Kidney (tissue), 14 donors: Measurements from ENCODE around the gene RBPJ. TPM values are rescaled to one million over a fixed set of nuclear protein-coding genes. Genes with fewer than 3 reads are reported as not detected.

Experiments
- DNase-seq, 5 donors: peaks; one replicate each; pipeline ENCODE4 v3.0.0-alpha.2; 2013 to 2020
- FAIRE-seq: peaks from 2 replicates; lab custom pipeline; 2012; peaks lifted over from hg19 to GRCh38; lab: Jason Lieb, UNC
- H3K27ac ChIP-seq, 2 donors: one replicate each; pipeline ENCODE4 v1.7.0; 2013; ENCODE audit warnings: low read depth in 2 of 2, low read length in 2 of 2, inconsistent platforms in 1 of 2
- H3K27me3 ChIP-seq: one replicate; pipeline ENCODE4 v1.7.1; 2013; ENCODE audit warnings: low read length, inconsistent platforms; ENCODE audit not compliant: control insufficient read depth, insufficient read depth
- H3K36me3 ChIP-seq, 3 donors: one replicate each; pipeline versions ENCODE4 v1.7.0 to v1.7.1; 2013; ENCODE audit warnings: low read length in 3 of 3, control low read depth in 1 of 3, inconsistent platforms in 1 of 3; ENCODE audit not compliant: insufficient read depth in 3 of 3, control insufficient read depth in 2 of 3
- H3K4me1 ChIP-seq, 3 donors: one replicate each; pipeline versions ENCODE4 v1.7.0 to v1.7.1; 2013; ENCODE audit warnings: low read length in 3 of 3, inconsistent platforms in 1 of 3, low read depth in 1 of 3; ENCODE audit not compliant: control insufficient read depth in 2 of 3, insufficient read depth in 2 of 3
- H3K4me3 ChIP-seq, 3 donors: one replicate each; pipeline versions ENCODE4 v1.7.0 to v1.8.1; 2013; ENCODE audit warnings: low read length in 3 of 3, control low read depth in 1 of 3, inconsistent platforms in 1 of 3
- H3K9ac ChIP-seq, 3 donors: one replicate each; pipeline versions ENCODE4 v1.7.0 to v1.7.1; 2013; ENCODE audit warnings: low read length in 3 of 3, control low read depth in 1 of 3, inconsistent platforms in 1 of 3
- H3K9me3 ChIP-seq, 3 donors: one replicate each; pipeline versions ENCODE4 v1.7.0 to v1.7.1; 2013; ENCODE audit warnings: low read length in 3 of 3, control low read depth in 1 of 3, inconsistent platforms in 1 of 3; ENCODE audit not compliant: control insufficient read depth in 2 of 3, insufficient read depth in 1 of 3
- intact Hi-C: fragments of 100-400 bp; cut with DNase I; formaldehyde crosslinking; loops from one replicate; pipeline ENCODE4 v1.11.1; 2022
- polyA plus RNA-seq: library from polyadenylated mRNA; stranded (reverse); fragments of 350-450 nt; fragmentation: Illumina TruSeq; extraction: RNeasy Lipid Tissue Mini Kit (QIAGEN cat#74804); gene quantifications from one replicate; pipeline ENCODE4 v1.2.3, GENCODE V29; 2014; ENCODE audit warnings: low read depth, low replicate concordance; ENCODE audit not compliant: insufficient read depth
- total RNA-seq: library from RNA; stranded (reverse); fragmentation: NEBNext Ultra II Directional; extraction: Animal tissue kit (Norgen Biotek cat#: 25700); gene quantifications from one replicate; pipeline ENCODE4 v1.2.1, GENCODE V29; 2021
- TF ChIP-seq, protein P1 (sequence below): IDR thresholded peaks from 3 replicates; pipeline ENCODE4 v1.5.1; 2012; ENCODE audit warnings: mild to moderate bottlenecking, moderate library complexity, borderline replicate concordance; ENCODE audit not compliant: insufficient read depth; ENCODE audit errors: extremely low read depth
- donor health status: control.
- donor health status: control.
- donor health status: control.
- donor health status: control.
- donor health status: control.
- donor health status: DM: yes; HTN: yes; CAD: no.
- donor health status: Normal renal cell carcinoma (clear cell type).

RBPJ gene
- total and polyA plus RNA-seq, 2 donors from 2014 or later: 28.5 to 77.6 TPM

GRCh38 chr4:26463386-26463785 lies 142.6 kb downstream of the RBPJ start:
- H3K4me1 ChIP-seq: no peaks in the 10 kb centered on the region
- intact Hi-C loops: loop anchor here (10.0 kb wide), 1 partner anchor 551 kb away; no protein-coding TSS in a partner anchor
- no peaks in the 10 kb centered on the region for H3K27me3 ChIP-seq
- TF ChIP-seq, protein P1, sequence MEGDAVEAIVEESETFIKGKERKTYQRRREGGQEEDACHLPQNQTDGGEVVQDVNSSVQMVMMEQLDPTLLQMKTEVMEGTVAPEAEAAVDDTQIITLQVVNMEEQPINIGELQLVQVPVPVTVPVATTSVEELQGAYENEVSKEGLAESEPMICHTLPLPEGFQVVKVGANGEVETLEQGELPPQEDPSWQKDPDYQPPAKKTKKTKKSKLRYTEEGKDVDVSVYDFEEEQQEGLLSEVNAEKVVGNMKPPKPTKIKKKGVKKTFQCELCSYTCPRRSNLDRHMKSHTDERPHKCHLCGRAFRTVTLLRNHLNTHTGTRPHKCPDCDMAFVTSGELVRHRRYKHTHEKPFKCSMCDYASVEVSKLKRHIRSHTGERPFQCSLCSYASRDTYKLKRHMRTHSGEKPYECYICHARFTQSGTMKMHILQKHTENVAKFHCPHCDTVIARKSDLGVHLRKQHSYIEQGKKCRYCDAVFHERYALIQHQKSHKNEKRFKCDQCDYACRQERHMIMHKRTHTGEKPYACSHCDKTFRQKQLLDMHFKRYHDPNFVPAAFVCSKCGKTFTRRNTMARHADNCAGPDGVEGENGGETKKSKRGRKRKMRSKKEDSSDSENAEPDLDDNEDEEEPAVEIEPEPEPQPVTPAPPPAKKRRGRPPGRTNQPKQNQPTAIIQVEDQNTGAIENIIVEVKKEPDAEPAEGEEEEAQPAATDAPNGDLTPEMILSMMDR: no peak
- H3K4me3 ChIP-seq: no peak overlapping the region
- no peaks in the 10 kb centered on the region for H3K9me3 ChIP-seq
- H3K27ac ChIP-seq: no peak overlapping the region
- no peaks in the 10 kb centered on the region for H3K36me3 ChIP-seq
- no peak overlapping the region for H3K9ac ChIP-seq
- FAIRE-seq: no peak
- no peak for DNase-seq

GRCh38 chr4:26464420-26465095 lies 143.7 kb downstream of the RBPJ start:
- Histone ChIP-seq H3K4me3 (no peak overlapping the region), H3K36me3 (no peaks in the 10 kb centered on the region), H3K9ac (no peak overlapping the region), H3K4me1 (no peaks in the 10 kb centered on the region), H3K9me3 (no peaks in the 10 kb centered on the region), H3K27ac (no peak overlapping the region), H3K27me3 (no peaks in the 10 kb centered on the region)
- FAIRE-seq (no peak), DNase-seq (no peak)
- intact Hi-C loops: loop anchor here (10.0 kb wide), 1 partner anchor 550 kb away; no protein-coding TSS in a partner anchor
- TF ChIP-seq, protein P1: no peak

GRCh38 chr4:26466578-26467270 lies 145.9 kb downstream of the RBPJ start:
- Histone ChIP-seq H3K9ac (no peak overlapping the region), H3K36me3 (no peaks in the 10 kb centered on the region), H3K27ac (no peak overlapping the region), H3K4me1 (no peaks in the 10 kb centered on the region), H3K4me3 (no peak overlapping the region), H3K9me3 (no peaks in the 10 kb centered on the region), H3K27me3 (no peaks in the 10 kb centered on the region)
- intact Hi-C loops: loop anchor here (10.0 kb wide), 1 partner anchor 548 kb away; no protein-coding TSS in a partner anchor
- DNase-seq: no peak
- TF ChIP-seq, protein P1: no peak
- no peak for FAIRE-seq
